CD4-positive, alpha-beta T cell (primary cell): ENCODE measurements around the gene PNPLA3. TPM values are rescaled to one million over a fixed set of nuclear protein-coding genes. Genes with fewer than 3 reads are reported as not detected.

Experiments
- ATAC-seq: fragments of 200-7000 bp; cut with Tn5 transposase; one replicate; pipeline ENCODE4 v1.10.0; 2022; ENCODE audit warnings: mild to moderate bottlenecking; ENCODE audit not compliant: poor library complexity
- CTCF ChIA-PET: fragments of 350-600 bp; sonication (Branson Sonifier 250); formaldehyde crosslinking; loops from one replicate; lab custom pipeline; 2021; ENCODE audit warnings: antibody characterized with exemption, inconsistent platforms; lab: Charles Lee
- POLR2A ChIA-PET: fragments of 350-600 bp; sonication (Branson Sonifier 250); formaldehyde crosslinking; loops from one replicate; lab custom pipeline; 2021; ENCODE audit warnings: antibody characterized with exemption, inconsistent platforms; lab: Charles Lee
- DNase-seq, 14 experiments: peaks; one replicate each; pipeline ENCODE4 v3.0.0-alpha.2; 2013 to 2020; ENCODE audit warnings: mixed read lengths in 2 of 14
- H3K27ac ChIP-seq, 2 donors: one replicate each; pipeline versions ENCODE4 v1.5.1 to v1.7.0; 2013; ENCODE audit warnings: low read length in 2 of 2, low read depth in 1 of 2, mild to moderate bottlenecking in 1 of 2
- H3K27me3 ChIP-seq, 2 experiments: 1 replicate in 1 of 2; 2 replicates in 1 of 2; pipeline versions ENCODE4 v1.6.1 to v1.7.0; 2013; ENCODE audit warnings: low read length in 2 of 2, control low read depth in 1 of 2, mild to moderate bottlenecking in 1 of 2, moderate library complexity in 1 of 2; ENCODE audit not compliant: insufficient read depth in 2 of 2, control insufficient read depth in 1 of 2
- H3K36me3 ChIP-seq: one replicate; pipeline ENCODE4 v1.6.1; 2013; ENCODE audit warnings: low read length, control low read depth; ENCODE audit not compliant: insufficient read depth
- H3K4me1 ChIP-seq: one replicate; pipeline ENCODE4 v1.6.1; 2013; ENCODE audit warnings: low read length, control low read depth; ENCODE audit not compliant: insufficient read depth
- H3K4me3 ChIP-seq: one replicate; pipeline ENCODE4 v1.5.1; 2013; ENCODE audit warnings: mild to moderate bottlenecking, low read length, moderate library complexity
- H3K9me3 ChIP-seq, 2 experiments: 1 replicate in 1 of 2; 2 replicates in 1 of 2; pipeline versions ENCODE4 v1.6.1 to v1.7.0; 2013; ENCODE audit warnings: low read length in 2 of 2, mild to moderate bottlenecking in 2 of 2, control low read depth in 1 of 2, moderate library complexity in 1 of 2; ENCODE audit not compliant: control insufficient read depth in 1 of 2, insufficient read depth in 1 of 2
- H3K27ac Mint-ChIP-seq: one replicate; pipeline ENCODE4 v1.8.0; 2020; ENCODE audit warnings: mixed read lengths
- H3K27me3 Mint-ChIP-seq: one replicate; pipeline ENCODE4 v1.8.0; 2021; ENCODE audit warnings: mixed read lengths
- H3K36me3 Mint-ChIP-seq: one replicate; pipeline ENCODE4 v1.8.0; 2021; ENCODE audit warnings: low read depth, mixed read lengths
- H3K4me1 Mint-ChIP-seq: one replicate; pipeline ENCODE4 v1.8.0; 2021; ENCODE audit warnings: low read depth, mixed read lengths
- H3K4me3 Mint-ChIP-seq: one replicate; pipeline ENCODE4 v1.8.0; 2020; ENCODE audit warnings: mild to moderate bottlenecking, mixed read lengths
- H3K9me3 Mint-ChIP-seq: one replicate; pipeline ENCODE4 v1.8.0; 2020; ENCODE audit warnings: mixed read lengths
- intact Hi-C, 2 experiments: fragments of 100-400 bp; cut with DNase I in 1 of 2; cut with micrococcal nuclease in 1 of 2; formaldehyde crosslinking; loops; one replicate each; pipeline versions ENCODE4 v1.15.1 to v1.9.0; 2023 to 2025; cut with DNase I, micrococcal nuclease
- total RNA-seq, 174 experiments: library from RNA in 2 of 174; stranded (reverse) in 2 of 174; gene quantifications; one replicate each; pipeline ENCODE4 v1.2.3 and lab custom pipeline; 2021 to 2026
- TF ChIP-seq, protein P1 (sequence below): fragments of 200-600 bp; IDR thresholded peaks from one replicate; pipeline ENCODE4 v1.8.0; 2022; ENCODE audit warnings: antibody characterized with exemption, mild to moderate bottlenecking

Gene PNPLA3
- total RNA-seq, 2 experiments from 2014 or later, result not detected

DNA sequence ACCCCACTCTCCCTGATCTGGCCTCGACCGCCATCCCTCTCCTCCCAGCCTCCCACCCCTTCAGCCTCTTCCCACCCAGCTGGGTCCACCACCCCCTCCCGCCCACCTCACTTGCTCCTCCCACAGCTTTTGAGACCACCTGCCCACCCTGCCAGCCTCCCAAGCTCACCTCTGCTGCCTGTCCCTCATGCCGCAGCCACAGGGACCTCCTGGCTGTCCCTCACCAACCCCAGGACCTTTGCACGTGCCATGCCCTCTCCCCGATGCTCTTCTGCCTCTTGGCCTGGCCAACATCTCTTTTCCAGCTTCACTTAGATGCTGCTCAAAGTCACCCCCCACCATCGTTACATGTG, 38.3 kb upstream of the PNPLA3 start:
- H3K4me1 Mint-ChIP-seq, result no peaks in the 10 kb centered on the region
- TF ChIP-seq, protein P1, sequence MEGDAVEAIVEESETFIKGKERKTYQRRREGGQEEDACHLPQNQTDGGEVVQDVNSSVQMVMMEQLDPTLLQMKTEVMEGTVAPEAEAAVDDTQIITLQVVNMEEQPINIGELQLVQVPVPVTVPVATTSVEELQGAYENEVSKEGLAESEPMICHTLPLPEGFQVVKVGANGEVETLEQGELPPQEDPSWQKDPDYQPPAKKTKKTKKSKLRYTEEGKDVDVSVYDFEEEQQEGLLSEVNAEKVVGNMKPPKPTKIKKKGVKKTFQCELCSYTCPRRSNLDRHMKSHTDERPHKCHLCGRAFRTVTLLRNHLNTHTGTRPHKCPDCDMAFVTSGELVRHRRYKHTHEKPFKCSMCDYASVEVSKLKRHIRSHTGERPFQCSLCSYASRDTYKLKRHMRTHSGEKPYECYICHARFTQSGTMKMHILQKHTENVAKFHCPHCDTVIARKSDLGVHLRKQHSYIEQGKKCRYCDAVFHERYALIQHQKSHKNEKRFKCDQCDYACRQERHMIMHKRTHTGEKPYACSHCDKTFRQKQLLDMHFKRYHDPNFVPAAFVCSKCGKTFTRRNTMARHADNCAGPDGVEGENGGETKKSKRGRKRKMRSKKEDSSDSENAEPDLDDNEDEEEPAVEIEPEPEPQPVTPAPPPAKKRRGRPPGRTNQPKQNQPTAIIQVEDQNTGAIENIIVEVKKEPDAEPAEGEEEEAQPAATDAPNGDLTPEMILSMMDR, result no peak
- Histone ChIP-seq H3K36me3 (no peaks in the 10 kb centered on the region), H3K4me1 (peaks cover 3% of the 10 kb centered on the region), H3K4me3 (no peak overlapping the region), H3K9me3 (peaks cover 0 to 8% of the 10 kb centered on the region in 2 experiments), H3K27ac (no peak overlapping the region), H3K27me3 (peaks cover 18 to 26% of the 10 kb centered on the region in 2 experiments)
- DNase-seq (no peak), ATAC-seq (no peak)
- ChIA-PET CTCF (interaction anchor here (1.0 kb wide), 1 partner anchor 18 kb away, joined by 3 read pairs; no protein-coding TSS in a partner anchor), POLR2A (no interaction called here)
- no peaks in the 10 kb centered on the region for H3K9me3 Mint-ChIP-seq
- peaks cover 36% of the 10 kb centered on the region for H3K27me3 Mint-ChIP-seq
- H3K36me3 Mint-ChIP-seq, result no peaks in the 10 kb centered on the region
- no peak overlapping the region for H3K27ac Mint-ChIP-seq
- no peak overlapping the region for H3K4me3 Mint-ChIP-seq
- intact Hi-C loops, result loop anchor here in 1 of 2 experiments (10.0 kb wide), 1 partner anchor 740 kb away; no protein-coding TSS in a partner anchor

DNA sequence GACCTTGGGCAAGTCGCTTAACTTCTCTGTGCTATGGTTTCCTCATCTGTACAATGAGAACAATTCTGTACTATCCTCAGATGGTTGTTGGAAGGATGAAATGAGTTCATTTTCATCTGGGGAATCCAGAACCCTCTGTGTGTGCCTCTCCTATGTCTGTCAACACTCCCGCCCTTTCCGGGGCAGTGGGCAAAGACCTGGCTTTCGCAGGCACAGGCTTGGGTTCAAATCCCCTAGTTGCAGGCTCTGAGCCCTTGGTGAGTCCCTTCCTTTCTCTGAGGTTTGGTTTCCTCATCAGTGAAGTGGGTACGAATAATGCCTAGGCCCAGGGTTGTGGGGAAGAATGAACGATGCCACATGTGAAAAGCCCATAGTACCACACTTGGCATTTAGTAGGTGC, 37.8 kb upstream of the PNPLA3 start:
- Histone ChIP-seq H3K4me1 (peaks cover 3% of the 10 kb centered on the region), H3K9me3 (peaks cover 0 to 8% of the 10 kb centered on the region in 2 experiments), H3K36me3 (no peaks in the 10 kb centered on the region), H3K27ac (no peak overlapping the region), H3K4me3 (no peak overlapping the region), H3K27me3 (peaks cover 19 to 31% of the 10 kb centered on the region in 2 experiments)
- no peak for DNase-seq
- no peak overlapping the region for H3K27ac Mint-ChIP-seq
- intact Hi-C loops, result loop anchor here in 1 of 2 experiments (10.0 kb wide), 1 partner anchor 739 kb away; no protein-coding TSS in a partner anchor
- no peak for ATAC-seq
- no peaks in the 10 kb centered on the region for H3K9me3 Mint-ChIP-seq
- H3K4me3 Mint-ChIP-seq, result no peak overlapping the region
- TF ChIP-seq, protein P1, result no peak
- H3K27me3 Mint-ChIP-seq, result peaks cover 41% of the 10 kb centered on the region
- POLR2A ChIA-PET, result no interaction called here
- H3K36me3 Mint-ChIP-seq, result no peaks in the 10 kb centered on the region
- H3K4me1 Mint-ChIP-seq, result no peaks in the 10 kb centered on the region
- CTCF ChIA-PET, result no interaction called here

DNA sequence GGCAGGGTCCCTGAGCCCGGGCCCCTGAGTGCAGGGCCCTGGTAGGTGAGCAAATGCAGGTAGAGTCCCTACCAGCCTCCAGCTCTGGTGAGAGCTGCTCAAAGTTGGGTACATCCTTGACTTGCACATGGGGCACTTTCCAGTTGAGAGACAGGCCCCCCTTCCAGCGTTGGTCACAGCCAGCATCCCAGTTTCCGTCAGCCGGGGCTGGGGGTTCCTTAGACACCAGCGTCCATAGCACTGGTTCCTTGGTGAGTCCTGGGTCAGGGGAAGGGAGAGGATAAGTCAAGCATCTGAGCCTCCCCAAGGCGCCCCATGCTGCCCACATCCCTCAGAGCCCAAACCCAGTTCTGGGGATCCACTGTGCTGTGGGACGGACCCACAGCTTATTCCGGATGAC, 37.4 kb upstream of the PNPLA3 start:
- Mint-ChIP-seq H3K4me3 (no peak overlapping the region), H3K27me3 (peaks cover 41% of the 10 kb centered on the region), H3K27ac (no peak overlapping the region), H3K36me3 (no peaks in the 10 kb centered on the region), H3K4me1 (no peaks in the 10 kb centered on the region), H3K9me3 (no peaks in the 10 kb centered on the region)
- H3K4me1 ChIP-seq, result peaks cover 7% of the 10 kb centered on the region
- ATAC-seq (no peak), DNase-seq (no peak)
- peaks cover 23 to 36% of the 10 kb centered on the region in 2 experiments for H3K27me3 ChIP-seq
- peaks cover 0 to 8% of the 10 kb centered on the region in 2 experiments for H3K9me3 ChIP-seq
- TF ChIP-seq, protein P1, result no peak
- no peak overlapping the region for H3K27ac ChIP-seq
- intact Hi-C loops, result loop anchor here in 1 of 2 experiments (10.0 kb wide), 1 partner anchor 739 kb away; no protein-coding TSS in a partner anchor
- no peak overlapping the region for H3K4me3 ChIP-seq
- no peaks in the 10 kb centered on the region for H3K36me3 ChIP-seq
- ChIA-PET POLR2A (no interaction called here), CTCF (no interaction called here)
